PC-3 (cell line): ENCODE data around the gene CXXC5. TPM values are rescaled to one million over a fixed set of nuclear protein-coding genes. Genes with fewer than 3 reads are reported as not detected.
A peak's percentile ranks its signal among the peaks of the same experiment; 100 is the strongest.

Experiments
- ATAC-seq: fragments of 200-7000 bp; cut with Tn5 transposase; 2 replicates; pipeline ENCODE4 v1.9.1; 2020; ENCODE audit warnings: mild to moderate bottlenecking, moderate library complexity
- BruUV-seq: library from RNA; stranded (reverse); fragments of 400-500 nt; replicated peaks from 2 replicates; lab custom pipeline; 2021; lab: Mats Ljungman, UMichigan
- CTCF ChIA-PET: fragments of 300-600 bp; sonication (Branson Sonifier 250); formaldehyde crosslinking; loops from one replicate; lab custom pipeline; 2022; ENCODE audit warnings: antibody characterized with exemption; lab: Charles Lee
- POLR2A ChIA-PET: fragments of 300-600 bp; sonication (Branson Sonifier 250); formaldehyde crosslinking; loops from one replicate; lab custom pipeline; 2022; ENCODE audit warnings: antibody characterized with exemption; ENCODE audit not compliant: unreplicated experiment; lab: Charles Lee
- DNase-seq: peaks from one replicate; pipeline ENCODE4 v3.0.0-alpha.2; 2015
- H2AFZ ChIP-seq: fragments of 300-600 bp; sonication (generic); 2 replicates; pipeline ENCODE4 v1.6.0; 2016; ENCODE audit warnings: antibody characterized with exemption, low read length
- H3F3A ChIP-seq: fragments of 300-600 bp; sonication (generic); one replicate; pipeline ENCODE4 v1.6.0; 2017; ENCODE audit warnings: antibody characterized with exemption, low read length, control low read depth, mild to moderate bottlenecking; ENCODE audit not compliant: unreplicated experiment
- H3K27ac ChIP-seq: fragments of 300-600 bp; sonication (generic); 2 replicates; pipeline ENCODE4 v1.5.1; 2016; ENCODE audit warnings: mild to moderate bottlenecking, low read length
- H3K27me3 ChIP-seq: fragments of 300-600 bp; sonication (generic); 2 replicates; pipeline ENCODE4 v1.6.1; 2016; ENCODE audit warnings: low read length, mixed read lengths
- H3K36me3 ChIP-seq: fragments of 300-600 bp; sonication (generic); 2 replicates; pipeline ENCODE4 v1.6.1; 2016; ENCODE audit warnings: low read depth, mixed run types, low read length, mixed read lengths
- H3K4me1 ChIP-seq: fragments of 300-600 bp; sonication (generic); 2 replicates; pipeline ENCODE4 v1.5.1; 2016; ENCODE audit warnings: low read length; ENCODE audit not compliant: insufficient read depth
- H3K4me2 ChIP-seq: fragments of 300-600 bp; sonication (generic); 2 replicates; pipeline ENCODE4 v1.6.0; 2016; ENCODE audit warnings: low read length
- H3K4me3 ChIP-seq: fragments of 300-600 bp; sonication (generic); 2 replicates; pipeline ENCODE4 v1.5.1; 2016; ENCODE audit warnings: mild to moderate bottlenecking, low read length, mixed read lengths
- H3K79me2 ChIP-seq: fragments of 300-600 bp; sonication (generic); 2 replicates; pipeline ENCODE4 v1.6.1; 2017; ENCODE audit warnings: low read length, mixed read lengths
- H3K9ac ChIP-seq: fragments of 300-600 bp; sonication (generic); 2 replicates; pipeline ENCODE4 v1.6.0; 2016; ENCODE audit warnings: mild to moderate bottlenecking, low read length
- H3K9me2 ChIP-seq: fragments of 300-600 bp; sonication (generic); replicated peaks from 2 replicates; pipeline ENCODE4 v1.6.1; 2016; ENCODE audit warnings: mixed run types, low read length, mixed read lengths
- H3K9me3 ChIP-seq: fragments of 300-600 bp; sonication (generic); 2 replicates; pipeline ENCODE4 v1.6.1; 2016; ENCODE audit warnings: low read length, mixed read lengths
- H4K20me1 ChIP-seq: fragments of 300-600 bp; sonication (generic); 2 replicates; pipeline ENCODE4 v1.6.1; 2016; ENCODE audit warnings: low read length, mixed read lengths
- CTCF ChIP-seq: fragments of 300-600 bp; sonication (generic); conservative IDR thresholded peaks from 2 replicates; pipeline ENCODE4 v1.5.1; 2017; ENCODE audit warnings: antibody characterized with exemption, low read depth, mild to moderate bottlenecking, low read length
- EZH2 ChIP-seq: fragments of 300-600 bp; sonication (generic); IDR thresholded peaks from one replicate; pipeline ENCODE4 v1.6.1; 2017; ENCODE audit warnings: antibody characterized with exemption, mild to moderate bottlenecking, low read length; ENCODE audit not compliant: unreplicated experiment
- EZH2phosphoT487 ChIP-seq: fragments of 300-600 bp; sonication (generic); IDR thresholded peaks from 2 replicates; pipeline ENCODE4 v1.6.1; 2018; ENCODE audit warnings: mild to moderate bottlenecking, antibody characterized with exemption, low read length, borderline replicate concordance
- intact Hi-C: fragments of 100-400 bp; cut with micrococcal nuclease; formaldehyde crosslinking; loops from 2 replicates; pipeline ENCODE4 v1.9.0; 2023
- total RNA-seq: library from RNA; depleted of rRNA; stranded (reverse); fragments of >200 nt; gene quantifications from 2 replicates; pipeline ENCODE4 v1.2.3, GENCODE V29; 2014

CXXC5 gene
- total RNA-seq, 1 experiment from 2014 or later = 31.1 TPM

GRCh38 chr5:139642213-139642612 lies 5.9 kb upstream of the CXXC5 start:
- Histone ChIP-seq H3K27me3 (no peaks in the 10 kb centered on the region), H4K20me1 (no peaks in the 10 kb centered on the region), H3K4me1 (peaks cover 38% of the 10 kb centered on the region), H3F3A (no peaks in the 10 kb centered on the region), H3K79me2 (no peaks in the 10 kb centered on the region), H3K9me2 (no peaks in the 10 kb centered on the region), H3K4me3 (no peak overlapping the region), H3K4me2 (no peak overlapping the region), H2AFZ (no peak overlapping the region), H3K27ac (no peak overlapping the region), H3K9me3 (no peaks in the 10 kb centered on the region), H3K36me3 (no peaks in the 10 kb centered on the region), H3K9ac (no peak overlapping the region)
- TF ChIP-seq EZH2phosphoT487 = no peak
- TF ChIP-seq CTCF = no peak
- TF ChIP-seq EZH2 = no peak
- BruUV-seq = no TSS peak
- ChIA-PET POLR2A (no interaction called here), CTCF (no interaction called here)
- no peak for ATAC-seq
- no peak for DNase-seq
- intact Hi-C loops = no loop called here

GRCh38 chr5:139642891-139643871 lies 5.0 kb upstream of the CXXC5 start:
- H3K9me2 ChIP-seq = no peaks in the 10 kb centered on the region
- ATAC-seq = peak; percentile 27
- no peak for TF ChIP-seq EZH2
- TF ChIP-seq EZH2phosphoT487 = no peak
- no peak for TF ChIP-seq CTCF
- H3K4me3 ChIP-seq = peak overlapping the region; percentile 1; the same call in 1 of the 2 replicates
- ChIA-PET POLR2A (no interaction called here), CTCF (no interaction called here)
- no peak overlapping the region; the same call in 1 of the 2 replicates for H3K9ac ChIP-seq
- H3K27me3 ChIP-seq = no peaks in the 10 kb centered on the region
- intact Hi-C loops = no loop called here
- peak overlapping the region; percentile 57 for H3K27ac ChIP-seq
- peak; percentile 63 for DNase-seq
- peaks cover 37% of the 10 kb centered on the region for H3K4me1 ChIP-seq
- no peaks in the 10 kb centered on the region for H3K79me2 ChIP-seq
- H3K4me2 ChIP-seq = peak overlapping the region; percentile 70
- peak overlapping the region; percentile 51 for H2AFZ ChIP-seq
- H3F3A ChIP-seq = no peaks in the 10 kb centered on the region
- H3K36me3 ChIP-seq = no peaks in the 10 kb centered on the region
- no peaks in the 10 kb centered on the region for H4K20me1 ChIP-seq
- no TSS peak for BruUV-seq
- H3K9me3 ChIP-seq = no peaks in the 10 kb centered on the region
